Gastroesophageal sphincter (tissue), 3 donors: ENCODE data around the gene COLGALT1.

Source experiments
- EP300 ChIP-seq: sonication (generic); formaldehyde crosslinking; IDR thresholded peaks from one replicate; pipeline ENCODE4 v1.6.1; 2017; ENCODE audit warnings: antibody characterized with exemption, mild to moderate bottlenecking
- POLR2A ChIP-seq, 2 donors: fragments of 450-650 bp; IDR thresholded peaks; one replicate each; pipeline ENCODE4 v1.6.1; 2017; ENCODE audit warnings: antibody characterized with exemption in 2 of 2, mild to moderate bottlenecking in 2 of 2, moderate library complexity in 1 of 2
- POLR2AphosphoS5 ChIP-seq: sonication (generic); formaldehyde crosslinking; IDR thresholded peaks from one replicate; pipeline ENCODE4 v1.6.1; 2017; ENCODE audit warnings: antibody characterized with exemption
- TF ChIP-seq, protein P1 (sequence below), 4 experiments: fragments of 200-600 bp in 2 of 4; fragments of 450-650 bp in 2 of 4; sonication (generic) in 1 of 4; IDR thresholded peaks; one replicate each; pipeline ENCODE4 v1.5.1; 2017 to 2019; ENCODE audit warnings: antibody characterized with exemption in 4 of 4, mild to moderate bottlenecking in 2 of 4, moderate library complexity in 2 of 4

GRCh38 chr19:17532116-17532515 is 23.3 kb upstream of the COLGALT1 start:
- TF ChIP-seq, protein P1, sequence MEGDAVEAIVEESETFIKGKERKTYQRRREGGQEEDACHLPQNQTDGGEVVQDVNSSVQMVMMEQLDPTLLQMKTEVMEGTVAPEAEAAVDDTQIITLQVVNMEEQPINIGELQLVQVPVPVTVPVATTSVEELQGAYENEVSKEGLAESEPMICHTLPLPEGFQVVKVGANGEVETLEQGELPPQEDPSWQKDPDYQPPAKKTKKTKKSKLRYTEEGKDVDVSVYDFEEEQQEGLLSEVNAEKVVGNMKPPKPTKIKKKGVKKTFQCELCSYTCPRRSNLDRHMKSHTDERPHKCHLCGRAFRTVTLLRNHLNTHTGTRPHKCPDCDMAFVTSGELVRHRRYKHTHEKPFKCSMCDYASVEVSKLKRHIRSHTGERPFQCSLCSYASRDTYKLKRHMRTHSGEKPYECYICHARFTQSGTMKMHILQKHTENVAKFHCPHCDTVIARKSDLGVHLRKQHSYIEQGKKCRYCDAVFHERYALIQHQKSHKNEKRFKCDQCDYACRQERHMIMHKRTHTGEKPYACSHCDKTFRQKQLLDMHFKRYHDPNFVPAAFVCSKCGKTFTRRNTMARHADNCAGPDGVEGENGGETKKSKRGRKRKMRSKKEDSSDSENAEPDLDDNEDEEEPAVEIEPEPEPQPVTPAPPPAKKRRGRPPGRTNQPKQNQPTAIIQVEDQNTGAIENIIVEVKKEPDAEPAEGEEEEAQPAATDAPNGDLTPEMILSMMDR (IDR thresholded peaks at IDR 0.05), result no peak
- TF ChIP-seq POLR2A (IDR thresholded peaks at IDR 0.05) (no peak), POLR2AphosphoS5 (no peak), EP300 (no peak)
